ENCODE data around the gene OSBP2.

GRCh38 chr22:30858976-30859713, 164.5 kb downstream of the OSBP2 start:
- TF ChIP-seq CTCF (IDR thresholded peaks at IDR 0.05) (no peak), POLR2A (IDR thresholded peaks at IDR 0.05) (no peak)

Data from tibial nerve (tissue), 3 donors.